ENCODE data around the gene PVRIG. TPM values are rescaled to one million over a fixed set of nuclear protein-coding genes. Genes with fewer than 3 reads are reported as not detected.
A peak's percentile ranks its signal among the peaks of the same experiment; 100 is the strongest.

PVRIG gene
- total and polyA plus RNA-seq, 2 of the 8 experiments (the other 6 are each of a cell fraction or from before 2014, with no cell fraction given) = 0.15 TPM; not detected in 1

- no peak overlapping the region for H4K91ac ChIP-seq (replicated peaks; ENCODE audit: insufficient read length, low read length)
- WGBS, 2 experiments (ENCODE audit: extremely low coverage in 1 of 2, insufficient coverage in 1 of 2, insufficient read length in 1 of 2, insufficient replicate concordance in 2 of 2, low coverage in 1 of 2, low lambda C conversion rate in 2 of 2, missing lambda C conversion rate in 1 of 2) = 88% methylated on average over 6 of the region's 6 CpGs; no CpG with 5 or more reads in 1 of the 2 experiments
- no peak overlapping the region for H2BK5ac ChIP-seq (ENCODE audit: low read depth, low read length)
- no peak overlapping the region for H3K4me3 ChIP-seq (ENCODE audit: extremely low read depth in 1 of 4, insufficient read depth in 2 of 4, low read depth in 3 of 4, low read length in 4 of 4)
- H4K8ac ChIP-seq (ENCODE audit: extremely low read depth, insufficient read depth, low read length) = no peak overlapping the region
- H3K4ac ChIP-seq (replicated peaks; ENCODE audit: insufficient read length, low read depth, low read length) = no peak overlapping the region
- H4K20me1 ChIP-seq (replicated peaks in 1 of 2; ENCODE audit: control insufficient read depth in 1 of 2, insufficient read depth in 2 of 2, low read length in 2 of 2) = peaks cover 0 to 4% of the 10 kb centered on the region in 2 experiments
- H3K79me1 ChIP-seq (ENCODE audit: low read depth, low read length) = peaks cover 5% of the 10 kb centered on the region
- H3K79me2 ChIP-seq (ENCODE audit: control insufficient read depth in 1 of 2, insufficient read depth in 2 of 2, low read length in 2 of 2) = peaks cover 3 to 39% of the 10 kb centered on the region in 2 experiments
- no peak overlapping the region for H3K9ac ChIP-seq (replicated peaks in 1 of 4; ENCODE audit: extremely low read depth in 1 of 4, low read depth in 3 of 4, low read length in 3 of 4)
- H3K56ac ChIP-seq (replicated peaks; ENCODE audit: insufficient read length, low read depth, low read length) = no peak overlapping the region
- no peak overlapping the region for H2AFZ ChIP-seq (ENCODE audit: low read length)
- FAIRE-seq (no peak), DNase-seq (ENCODE audit: low read depth in 1 of 2, low spot score in 2 of 2) (no peak)
- no peak overlapping the region for H3K23ac ChIP-seq (ENCODE audit: insufficient read length)
- peaks cover 0 to 12% (median 7%) of the 10 kb centered on the region in 4 experiments; a peak in 6 of 7 replicates for H3K4me1 ChIP-seq (replicated peaks in 1 of 4; ENCODE audit: control insufficient read depth in 3 of 4, insufficient read depth in 4 of 4, low read length in 3 of 4)
- H3K4me2 ChIP-seq (ENCODE audit: insufficient read depth in 1 of 2, low read depth in 2 of 2, low read length in 2 of 2) = no peak overlapping the region
- H3K36me3 ChIP-seq (ENCODE audit: control insufficient read depth in 2 of 4, insufficient read depth in 4 of 4, low read length in 3 of 4) = no peaks in the 10 kb centered on the region
- ChIA-PET POLR2A (ENCODE audit: partially characterized antibody) (interaction anchor here (0.7 to 1.7 kb wide), 2 partner anchors 12 to 160 kb away, joined by 4 to 5 read pairs; no protein-coding TSS in a partner anchor), CTCF (ENCODE audit: partially characterized antibody) (interaction anchor here (0.6 to 2.0 kb wide), 3 partner anchors 13 to 58 kb away, joined by 3 to 14 read pairs (median 3); no protein-coding TSS in a partner anchor)
- H3K14ac ChIP-seq (ENCODE audit: insufficient read length) = no peak overlapping the region
- no peak overlapping the region for H2BK15ac ChIP-seq (ENCODE audit: low read length)
- H4K5ac ChIP-seq (ENCODE audit: insufficient read length, low read depth, low read length) = no peak overlapping the region
- peaks cover 9% of the 10 kb centered on the region; the same call in 1 of the 2 replicates for H3K23me2 ChIP-seq (ENCODE audit: low read depth, low read length)
- no peak overlapping the region for H3K27ac ChIP-seq (ENCODE audit: low read depth, low read length)
- no peak overlapping the region for H3K18ac ChIP-seq (ENCODE audit: extremely low read depth, low read length)
- TF ChIP-seq CEBPB (IDR thresholded peaks at IDR 0.05; ENCODE audit: low read depth, low read length) (no peak), KDM1A (IDR thresholded peaks at IDR 0.05; ENCODE audit: borderline replicate concordance, low read length) (peak; percentile 40; the same call in 1 of the 2 replicates)
- H3K27me3 ChIP-seq (replicated peaks in 1 of 4; ENCODE audit: control insufficient read depth in 3 of 4, extremely low read depth in 1 of 4, insufficient read depth in 3 of 4, low read length in 3 of 4) = no peaks in the 10 kb centered on the region
- no peak overlapping the region for H2BK20ac ChIP-seq (ENCODE audit: low read length)
- H3K9me3 ChIP-seq (ENCODE audit: insufficient read depth in 2 of 2, low read depth in 1 of 2, low read length in 1 of 2) = no peaks in the 10 kb centered on the region
- no peak overlapping the region for H2AK5ac ChIP-seq (ENCODE audit: low read depth, low read length)
- no peak overlapping the region for H2BK120ac ChIP-seq (replicated peaks; ENCODE audit: low read depth, low read length)
- H2BK12ac ChIP-seq (ENCODE audit: low read depth, low read length) = no peak overlapping the region
These were observed 47.9 kb downstream of the PVRIG start for GRCh38 chr7:100267648-100268047.
